Measurements from ENCODE around the gene SLC13A1.
"Not testable (repeated sequence)": the region's sequence is repeated elsewhere in the genome, so short reads cannot be mapped to it uniquely, and the experiment has no call there.

Gene SLC13A1, protein sequence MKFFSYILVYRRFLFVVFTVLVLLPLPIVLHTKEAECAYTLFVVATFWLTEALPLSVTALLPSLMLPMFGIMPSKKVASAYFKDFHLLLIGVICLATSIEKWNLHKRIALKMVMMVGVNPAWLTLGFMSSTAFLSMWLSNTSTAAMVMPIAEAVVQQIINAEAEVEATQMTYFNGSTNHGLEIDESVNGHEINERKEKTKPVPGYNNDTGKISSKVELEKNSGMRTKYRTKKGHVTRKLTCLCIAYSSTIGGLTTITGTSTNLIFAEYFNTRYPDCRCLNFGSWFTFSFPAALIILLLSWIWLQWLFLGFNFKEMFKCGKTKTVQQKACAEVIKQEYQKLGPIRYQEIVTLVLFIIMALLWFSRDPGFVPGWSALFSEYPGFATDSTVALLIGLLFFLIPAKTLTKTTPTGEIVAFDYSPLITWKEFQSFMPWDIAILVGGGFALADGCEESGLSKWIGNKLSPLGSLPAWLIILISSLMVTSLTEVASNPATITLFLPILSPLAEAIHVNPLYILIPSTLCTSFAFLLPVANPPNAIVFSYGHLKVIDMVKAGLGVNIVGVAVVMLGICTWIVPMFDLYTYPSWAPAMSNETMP

GRCh38 chr7:123199883-123200282 lies at the start of gene SLC13A1:
SLC13A1 (minus strand) TSS chr7:123199969; CDS start chr7:123199946, 23 bp downstream.
- DNase-seq, result no peak

- no peak for DNase-seq
These were observed 45.0 kb upstream of the SLC13A1 start for GRCh38 chr7:123244768-123245167.

- DNase-seq, result no peak
These were observed 42.8 kb upstream of the SLC13A1 start for GRCh38 chr7:123242467-123243092.

- no peak for DNase-seq
These were observed 42.0 kb upstream of the SLC13A1 start for GRCh38 chr7:123241809-123242208.

DNA sequence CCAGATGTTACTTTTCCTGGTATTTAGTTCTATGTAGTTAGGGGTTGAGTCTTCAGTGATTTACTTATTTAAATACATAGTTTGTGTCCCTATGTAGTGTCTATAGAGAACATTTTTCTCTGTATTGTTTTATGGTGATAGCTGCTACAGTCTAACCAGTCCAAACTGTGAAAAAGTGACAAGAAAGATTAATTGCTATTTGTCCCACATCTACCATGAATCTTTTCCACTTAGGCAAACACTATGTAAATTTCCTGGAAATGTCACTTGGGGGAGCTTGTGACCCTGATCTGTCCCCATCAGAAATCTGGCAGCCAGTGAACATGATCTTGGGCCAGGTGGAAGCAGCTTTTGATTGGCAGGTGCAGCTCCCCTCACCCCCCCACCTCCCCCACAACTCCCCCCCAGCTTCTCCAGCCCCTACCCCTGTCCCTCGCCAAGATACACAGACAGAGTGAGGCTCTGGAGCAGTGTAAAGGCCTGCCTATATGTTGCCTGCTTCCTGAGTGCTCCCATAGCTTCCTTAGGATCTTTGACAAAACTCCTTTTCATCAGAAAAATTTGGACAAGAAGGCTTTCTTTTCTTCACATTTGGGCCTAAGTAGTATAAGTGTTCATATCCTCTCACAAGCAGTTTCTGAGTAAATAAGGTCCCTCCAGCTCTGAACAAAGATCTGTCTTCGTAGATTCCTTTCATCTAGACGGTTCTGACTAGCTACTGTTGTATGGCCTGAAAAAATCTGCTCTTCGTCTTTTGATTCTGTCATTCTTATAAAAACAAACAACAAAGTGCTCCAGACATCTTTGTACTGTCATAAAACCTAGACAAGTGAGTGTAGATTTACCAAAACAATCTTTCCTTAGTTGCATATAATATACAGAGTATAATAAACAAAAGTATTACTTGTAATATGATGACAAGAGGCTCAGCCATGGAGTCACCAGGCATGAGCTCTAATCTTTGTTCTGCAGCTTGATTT lies 31.5 kb upstream of the SLC13A1 start:
- DNase-seq, result no peak

- DNase-seq, result no peak
These were observed 30.8 kb upstream of the SLC13A1 start for GRCh38 chr7:123230603-123231002.

GRCh38 chr7:123230147-123230546 lies 30.4 kb upstream of the SLC13A1 start:
- DNase-seq, result no peak

- DNase-seq, result no peak
These were observed 29.7 kb upstream of the SLC13A1 start for GRCh38 chr7:123229426-123229825.

GRCh38 chr7:123227666-123228065 lies 27.9 kb upstream of the SLC13A1 start:
- not testable (repeated sequence) for DNase-seq

DNA sequence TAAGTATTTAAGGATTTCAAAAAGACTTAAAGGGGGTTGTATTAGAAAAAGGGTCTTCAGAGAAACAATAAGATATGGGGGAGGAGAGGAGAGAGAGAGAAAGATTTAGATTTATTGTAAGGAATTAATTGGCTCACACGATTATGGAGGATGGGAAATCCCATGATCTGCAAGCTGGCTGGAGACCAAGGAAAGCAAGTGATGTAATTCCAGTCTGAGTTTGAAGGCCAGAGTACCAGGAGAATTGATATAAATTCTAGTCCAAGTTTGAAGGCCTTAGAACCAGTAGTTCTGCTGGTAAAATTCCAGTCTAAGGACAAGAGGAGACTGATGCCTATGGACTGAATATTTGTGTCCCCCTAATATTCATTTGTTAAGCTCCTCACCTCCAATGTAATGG lies 20.6 kb upstream of the SLC13A1 start:
- no peak for DNase-seq

DNA sequence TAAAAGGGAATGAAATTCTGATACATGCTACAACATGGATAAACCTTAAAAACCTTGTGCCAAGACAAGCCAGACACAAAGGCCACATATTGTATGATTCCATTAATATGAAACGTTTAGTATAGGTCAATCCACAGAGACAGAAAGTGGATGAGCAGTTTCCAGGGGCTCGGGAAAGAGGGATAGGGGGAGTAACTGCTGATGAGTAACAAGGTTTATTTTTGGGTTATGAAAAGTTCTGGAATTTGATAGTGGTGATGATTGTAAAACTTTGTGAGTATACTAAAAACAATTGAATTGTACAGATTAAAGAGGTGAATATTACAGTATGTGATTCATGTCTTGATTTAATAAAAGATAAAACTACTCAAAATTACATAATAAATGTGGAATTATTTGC lies 19.1 kb upstream of the SLC13A1 start:
- DNase-seq, result no peak

- DNase-seq, result no peak
These were observed 17.1 kb upstream of the SLC13A1 start for GRCh38 chr7:123216825-123217224.

- no peak for DNase-seq
These were observed 15.6 kb upstream of the SLC13A1 start for GRCh38 chr7:123215350-123215749.

GRCh38 chr7:123211545-123211944 lies 11.8 kb upstream of the SLC13A1 start:
- DNase-seq, result no peak

- DNase-seq, result no peak
These were observed 11.2 kb upstream of the SLC13A1 start for GRCh38 chr7:123210986-123211385.

DNA sequence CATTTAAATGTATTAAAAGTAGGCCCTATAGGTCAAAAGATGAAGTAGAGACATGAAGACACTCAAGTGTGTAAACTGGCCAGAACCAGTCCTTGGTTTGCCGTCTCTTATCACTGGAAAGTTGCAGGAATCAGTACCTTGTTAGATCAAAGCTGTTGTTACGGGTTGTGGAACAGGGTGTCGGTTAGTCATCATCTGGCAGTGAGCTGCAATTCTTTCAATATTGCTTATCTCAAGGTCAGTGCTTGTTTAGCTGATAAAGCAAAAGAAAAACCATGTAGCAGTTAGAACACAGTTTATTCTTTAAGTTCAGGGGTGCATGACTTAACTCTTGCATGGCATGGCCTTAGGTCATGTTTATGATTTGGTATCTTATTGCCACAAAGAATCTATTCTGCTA lies 10.0 kb upstream of the SLC13A1 start:
- no peak for DNase-seq

DNA sequence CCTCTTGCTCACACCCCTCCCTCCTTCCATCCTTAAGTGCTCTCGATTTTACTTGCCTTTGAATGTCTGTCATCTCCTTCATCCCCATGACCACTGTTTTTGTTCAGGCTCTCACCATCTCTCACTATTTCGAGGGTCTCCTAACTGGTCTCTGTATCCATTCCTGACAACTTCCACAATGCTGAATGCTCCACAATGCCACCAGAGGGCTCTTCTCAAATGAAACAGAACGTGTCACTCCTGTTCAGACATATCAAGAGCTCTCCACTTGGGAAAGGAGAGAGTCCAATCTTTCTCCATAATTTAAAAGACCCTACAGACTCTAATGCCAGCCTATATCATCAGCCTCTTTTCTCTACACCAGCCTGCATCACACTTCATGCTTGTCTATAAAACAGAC lies 9.0 kb upstream of the SLC13A1 start:
- DNase-seq, result no peak

GRCh38 chr7:123204206-123204835 lies 4.6 kb upstream of the SLC13A1 start:
- DNase-seq, result no peak

DNA sequence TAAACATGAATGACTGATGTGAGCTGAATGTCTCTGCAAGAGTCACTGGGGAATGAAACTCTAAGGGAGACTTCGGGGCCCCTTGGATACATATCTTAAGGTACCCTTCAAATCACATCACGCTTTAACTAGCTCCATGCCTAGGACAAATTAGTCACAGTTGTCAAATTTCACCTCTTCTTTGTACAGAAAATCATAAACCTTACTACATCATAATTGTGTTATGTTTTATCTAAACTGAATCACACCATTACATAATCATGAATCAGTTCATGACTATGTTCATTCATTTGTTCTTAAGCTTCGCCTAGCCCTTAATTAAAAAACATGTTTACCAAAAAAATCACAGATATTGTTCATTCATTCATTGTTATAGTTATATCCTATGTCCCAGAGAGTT lies 2.1 kb upstream of the SLC13A1 start:
- DNase-seq, result no peak

- no peak for DNase-seq
These were observed 809 bp downstream of the SLC13A1 start for GRCh38 chr7:123198668-123199652.

DNA sequence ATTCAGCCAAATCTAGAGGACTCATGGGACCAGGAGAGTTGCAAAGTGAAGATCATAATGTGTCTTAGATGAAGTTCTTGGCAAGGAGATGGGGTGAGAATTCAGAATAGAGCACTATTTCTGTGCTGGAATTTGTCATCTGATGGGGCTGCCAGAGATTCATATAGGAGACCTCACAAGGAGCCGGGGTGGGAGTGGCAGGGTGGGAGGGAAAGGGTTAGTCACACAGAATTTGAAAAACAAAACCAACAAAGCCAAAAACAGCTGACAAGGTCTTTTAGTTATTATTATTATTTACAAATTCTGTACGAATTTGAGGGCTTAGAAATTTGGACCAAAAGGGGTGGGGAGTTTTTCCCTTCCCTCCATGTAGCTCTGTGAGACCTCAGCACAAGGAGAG lies 1.7 kb downstream of the SLC13A1 start:
- no peak for DNase-seq

Data from NCI-H526 treated with DMSO at 0.1 percent for 48 hours (cell line).